ENCODE data around the gene EEPD1. TPM values are rescaled to one million over a fixed set of nuclear protein-coding genes. Genes with fewer than 3 reads are reported as not detected.

The EEPD1 gene
- 0.79 and 0.85 TPM in 2 replicates for total RNA-seq

DNA sequence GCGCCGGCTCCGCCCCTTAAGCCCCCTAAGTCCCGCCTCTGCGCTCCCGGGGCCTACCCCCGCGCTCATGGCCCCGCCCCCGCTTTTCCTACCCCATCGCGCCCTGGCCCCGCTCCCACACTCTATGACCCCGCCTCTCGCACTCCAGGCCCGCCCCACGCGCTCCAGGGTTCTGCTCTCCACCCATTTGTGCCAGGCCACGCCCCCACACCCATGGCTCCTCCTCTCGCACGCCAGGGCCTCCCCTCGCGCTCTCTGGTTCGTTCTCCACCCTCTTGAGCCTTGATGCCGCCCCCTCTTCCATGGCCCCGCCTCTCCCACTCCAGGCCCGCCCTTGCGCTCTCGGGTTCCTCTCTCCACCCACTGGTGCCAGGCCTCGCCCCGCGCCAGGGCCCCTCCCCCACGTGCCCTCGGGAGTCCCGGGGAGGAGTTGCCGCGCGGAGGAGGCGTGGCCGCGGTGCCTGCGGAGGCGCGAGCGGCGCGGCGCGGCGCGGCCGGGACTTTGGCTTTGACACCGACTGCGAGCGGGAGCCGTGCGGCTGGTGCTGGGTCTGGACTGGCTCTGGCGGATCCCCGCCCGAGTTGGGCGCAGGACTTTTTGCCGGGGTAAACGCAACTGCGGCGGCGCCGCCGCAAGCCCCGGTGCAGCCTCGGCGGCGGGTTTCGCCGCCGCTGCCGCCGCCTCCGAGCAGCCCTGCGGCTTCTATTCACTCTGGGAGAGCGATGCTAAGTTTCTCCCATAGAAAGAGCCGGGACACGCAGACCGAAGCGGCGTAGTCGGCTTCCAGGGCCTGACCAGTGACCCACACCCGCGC lies at the start of gene EEPD1:
EEPD1 (plus strand) TSS at position 499 of the 815 bp plus-strand sequence. CDS start 1,071 bp downstream, outside the sequence.

Other genes starting within 250 kb of the EEPD1 start
- 90.5 and 116 TPM in 2 replicates for gene ANLN, start 236.6 kb downstream of the EEPD1 start, total RNA-seq

All from airway epithelial cell (primary cell).